Natural killer cell treated with Interleukin-12 subunit alpha and Interleukin-12 subunit beta and Interleukin-15 and Interleukin-18, amount 100 ng/mL, for 72 hours (primary cell): Measurements from ENCODE around the gene ANTKMT. TPM values are rescaled to one million over a fixed set of nuclear protein-coding genes. Genes with fewer than 3 reads are reported as not detected.
A peak's percentile ranks its signal among the peaks of the same experiment; 100 is the strongest.

Experiments
- ATAC-seq, 2 donors: fragments of 150-1000 bp; cut with Tn5 transposase in 1 of 2; sonication (Bioruptor Pico), chemical (Tn5 transposase) in 1 of 2; 2 replicates each; pipeline ENCODE4 v1.10.0; 2021
- DNase-seq: peaks from one replicate; pipeline ENCODE4 v3.0.0; 2022; ENCODE audit warnings: low spot score
- H3K27ac Mint-ChIP-seq, 2 donors: 1 replicate in 1 of 2; 2 replicates in 1 of 2; pipeline ENCODE4 v1.8.0; 2022; ENCODE audit warnings: mixed read lengths in 2 of 2, mild to moderate bottlenecking in 1 of 2, moderate library complexity in 1 of 2
- H3K27me3 Mint-ChIP-seq, 2 donors: 1 replicate in 1 of 2; 2 replicates in 1 of 2; pipeline ENCODE4 v1.8.0; 2022; ENCODE audit warnings: mixed read lengths in 2 of 2
- H3K36me3 Mint-ChIP-seq: one replicate; pipeline ENCODE4 v1.8.0; 2022; ENCODE audit warnings: mixed read lengths
- H3K4me1 Mint-ChIP-seq, 2 donors: 1 replicate in 1 of 2; 2 replicates in 1 of 2; pipeline ENCODE4 v1.8.0; 2022; ENCODE audit warnings: low read depth in 2 of 2, mixed read lengths in 2 of 2, mild to moderate bottlenecking in 1 of 2
- H3K4me3 Mint-ChIP-seq: one replicate; pipeline ENCODE4 v1.8.0; 2022; ENCODE audit warnings: mixed read lengths
- H3K9me3 Mint-ChIP-seq: 2 replicates; pipeline ENCODE4 v1.8.0; 2022; ENCODE audit warnings: mixed read lengths
- total RNA-seq, 2 donors: library from RNA; stranded (reverse); gene quantifications; one replicate each; pipeline ENCODE4 v1.2.3, GENCODE V29; 2022

Gene ANTKMT
- total RNA-seq, 2 donors from 2014 or later = 29.1 to 37.9 TPM

DNA sequence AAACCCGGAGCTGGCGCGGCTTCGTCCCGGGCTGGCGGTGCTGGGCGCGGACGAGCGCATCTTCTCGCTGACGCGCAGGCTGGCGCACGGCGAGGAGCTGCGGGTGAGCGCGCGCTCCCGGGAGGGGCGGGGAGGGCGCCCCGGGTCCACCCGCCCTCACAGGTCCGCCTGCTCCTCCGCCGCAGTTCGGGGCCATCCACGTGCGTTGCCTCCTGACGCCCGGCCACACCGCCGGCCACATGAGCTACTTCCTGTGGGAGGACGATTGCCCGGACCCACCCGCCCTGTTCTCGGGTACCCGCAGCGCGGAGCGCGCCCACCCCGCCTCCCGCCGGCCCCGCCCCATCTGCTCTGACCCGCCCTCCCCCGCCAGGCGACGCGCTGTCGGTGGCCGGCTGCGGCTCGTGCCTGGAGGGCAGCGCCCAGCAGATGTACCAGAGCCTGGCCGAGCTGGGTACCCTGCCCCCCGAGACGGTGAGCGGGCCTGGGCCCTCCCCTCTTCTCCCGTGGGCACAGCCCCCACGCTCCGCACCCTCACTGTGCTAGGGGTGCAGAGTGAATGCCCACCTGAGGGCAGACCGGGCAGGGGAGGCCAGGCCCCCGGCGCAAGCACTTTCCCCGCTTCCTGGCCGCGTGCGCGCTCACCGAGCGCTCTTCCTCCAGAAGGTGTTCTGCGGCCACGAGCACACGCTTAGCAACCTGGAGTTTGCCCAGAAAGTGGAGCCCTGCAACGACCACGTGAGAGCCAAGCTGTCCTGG is 7.4 kb downstream of the ANTKMT start:
- no peak for DNase-seq
- Mint-ChIP-seq H3K27me3 (no peaks in the 10 kb centered on the region), H3K27ac (no peak overlapping the region), H3K9me3 (no peaks in the 10 kb centered on the region), H3K4me3 (peak overlapping the region; percentile 10), H3K4me1 (no peaks in the 10 kb centered on the region), H3K36me3 (no peaks in the 10 kb centered on the region)
- peak; percentile 72 to 76 for ATAC-seq

GRCh38 chr16:728890-729744 is 8.2 kb downstream of the ANTKMT start:
- H3K27ac Mint-ChIP-seq = no peak overlapping the region
- H3K4me1 Mint-ChIP-seq = no peaks in the 10 kb centered on the region
- H3K36me3 Mint-ChIP-seq = no peaks in the 10 kb centered on the region
- no peaks in the 10 kb centered on the region for H3K27me3 Mint-ChIP-seq
- no peak for DNase-seq
- H3K9me3 Mint-ChIP-seq = no peaks in the 10 kb centered on the region
- peak overlapping the region; percentile 10 for H3K4me3 Mint-ChIP-seq
- no peak for ATAC-seq

- no peak for DNase-seq
- Mint-ChIP-seq H3K4me1 (no peaks in the 10 kb centered on the region), H3K27me3 (no peaks in the 10 kb centered on the region), H3K9me3 (no peaks in the 10 kb centered on the region), H3K36me3 (no peaks in the 10 kb centered on the region), H3K27ac (no peak overlapping the region), H3K4me3 (no peak overlapping the region)
- ATAC-seq = no peak
Observed at GRCh38 chr16:729768-730665, 9.1 kb downstream of the ANTKMT start.

GRCh38 chr16:730666-731509 is 9.9 kb downstream of the ANTKMT start:
- H3K4me1 Mint-ChIP-seq = peaks cover 0 to 7% of the 10 kb centered on the region in 2 donors
- no peak overlapping the region for H3K4me3 Mint-ChIP-seq
- H3K36me3 Mint-ChIP-seq = no peaks in the 10 kb centered on the region
- no peak overlapping the region for H3K27ac Mint-ChIP-seq
- H3K27me3 Mint-ChIP-seq = no peaks in the 10 kb centered on the region
- no peaks in the 10 kb centered on the region for H3K9me3 Mint-ChIP-seq
- no peak for ATAC-seq
- DNase-seq = no peak

- Mint-ChIP-seq H3K4me1 (peaks cover 0 to 10% of the 10 kb centered on the region in 2 donors), H3K4me3 (no peak overlapping the region), H3K9me3 (no peaks in the 10 kb centered on the region), H3K27ac (no peak overlapping the region), H3K27me3 (no peaks in the 10 kb centered on the region), H3K36me3 (no peaks in the 10 kb centered on the region)
- no peak for DNase-seq
- no peak for ATAC-seq
Observed at GRCh38 chr16:732332-732731, 11.4 kb downstream of the ANTKMT start.

- Mint-ChIP-seq H3K9me3 (no peaks in the 10 kb centered on the region), H3K4me1 (peaks cover 0 to 10% of the 10 kb centered on the region in 2 donors), H3K4me3 (no peak overlapping the region), H3K36me3 (no peaks in the 10 kb centered on the region), H3K27ac (no peak overlapping the region), H3K27me3 (no peaks in the 10 kb centered on the region)
- ATAC-seq (no peak), DNase-seq (no peak)
Observed at GRCh38 chr16:732936-733335, 12.0 kb downstream of the ANTKMT start.

DNA sequence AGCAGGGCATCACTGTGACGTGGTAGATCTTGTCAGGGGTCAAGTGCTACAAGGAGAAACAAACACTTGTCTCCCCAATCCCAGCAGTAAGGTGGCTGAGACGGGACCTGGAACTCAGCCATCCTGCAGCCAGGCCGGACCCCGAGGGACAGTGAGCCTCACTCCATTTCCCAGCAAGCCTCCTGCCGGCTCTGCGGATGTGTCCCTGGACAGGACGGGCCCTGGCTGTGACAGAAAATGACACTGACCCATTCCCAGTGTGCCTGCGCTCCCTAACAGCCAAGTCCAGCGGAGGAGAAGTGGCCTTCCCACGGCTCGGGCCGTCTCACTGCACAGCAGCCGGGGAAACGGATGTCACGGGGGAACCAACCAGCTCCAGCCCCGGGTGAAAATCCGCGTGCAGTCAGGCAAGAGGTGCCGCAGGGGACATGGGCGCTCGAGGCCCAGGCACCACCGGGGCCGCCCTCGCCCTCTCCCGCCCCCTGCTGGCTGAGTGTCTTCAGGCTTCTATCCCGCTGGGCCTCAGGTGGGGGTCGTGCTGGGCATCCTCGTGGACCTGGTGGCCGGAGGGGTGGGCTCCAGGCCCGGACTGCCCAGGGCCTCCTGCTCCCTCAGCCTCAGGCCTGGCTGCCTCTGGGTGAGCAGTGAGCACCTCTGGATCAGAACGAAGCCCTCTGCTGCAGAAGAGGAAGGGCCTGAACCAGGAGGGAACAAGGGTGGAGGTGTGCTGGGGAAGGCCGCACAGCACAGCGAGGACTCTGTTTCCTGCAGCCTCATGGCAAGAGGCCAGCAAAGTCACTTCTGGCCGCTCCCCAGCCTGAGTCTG is 12.6 kb downstream of the ANTKMT start:
- H3K36me3 Mint-ChIP-seq = no peaks in the 10 kb centered on the region
- H3K27ac Mint-ChIP-seq = no peak overlapping the region
- peak in 1 of 2 donors; percentile 29 for ATAC-seq

DNA sequence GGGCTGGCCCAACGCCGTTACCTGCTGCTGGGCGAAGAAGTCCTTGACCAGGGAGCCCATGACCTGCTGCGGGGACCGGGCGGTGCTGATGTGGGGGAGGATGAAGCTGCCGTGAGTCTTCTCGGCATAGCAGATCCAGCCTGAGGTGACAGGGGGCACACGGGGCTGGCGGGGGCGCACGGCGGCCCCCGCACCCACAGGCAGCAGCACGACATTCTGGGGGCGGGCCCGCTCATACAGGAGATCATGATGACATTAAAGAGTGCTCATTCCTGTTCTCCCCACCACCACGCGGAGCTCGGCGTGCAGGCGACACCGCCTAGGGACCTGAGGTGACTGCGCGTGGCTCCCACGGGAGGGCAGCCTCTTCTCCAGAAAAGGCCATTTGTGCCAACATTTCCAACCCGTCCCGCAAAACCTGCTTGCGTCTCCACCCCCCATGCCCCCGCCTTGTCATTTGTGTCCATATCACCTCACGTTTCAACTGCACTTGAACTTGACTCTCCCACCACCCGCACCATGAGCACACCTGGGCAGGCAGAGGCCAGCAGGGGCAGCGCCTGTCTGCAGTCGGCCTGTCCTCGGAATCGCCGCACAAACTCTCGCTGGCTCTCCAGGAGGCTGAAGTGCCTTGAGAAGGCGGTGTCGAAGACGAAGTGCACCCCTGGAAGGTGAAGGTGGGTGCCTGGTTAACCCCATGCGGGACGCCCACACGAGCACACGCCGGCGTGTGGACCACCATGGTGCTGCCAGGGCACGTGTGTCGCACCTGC is 13.4 kb downstream of the ANTKMT start:
- no peaks in the 10 kb centered on the region for H3K9me3 Mint-ChIP-seq
- H3K4me1 Mint-ChIP-seq = peaks cover 3 to 10% of the 10 kb centered on the region in 2 donors
- H3K27ac Mint-ChIP-seq = no peak overlapping the region
- H3K4me3 Mint-ChIP-seq = no peak overlapping the region
- DNase-seq = no peak
- no peaks in the 10 kb centered on the region for H3K27me3 Mint-ChIP-seq
- ATAC-seq = no peak
- no peaks in the 10 kb centered on the region for H3K36me3 Mint-ChIP-seq

More for the DNA sequence above, 12.6 kb downstream of the ANTKMT start:
- Mint-ChIP-seq H3K9me3 (no peaks in the 10 kb centered on the region), H3K4me3 (no peak overlapping the region), H3K4me1 (peaks cover 0 to 10% of the 10 kb centered on the region in 2 donors), H3K27me3 (no peaks in the 10 kb centered on the region)
- no peak for DNase-seq

DNA sequence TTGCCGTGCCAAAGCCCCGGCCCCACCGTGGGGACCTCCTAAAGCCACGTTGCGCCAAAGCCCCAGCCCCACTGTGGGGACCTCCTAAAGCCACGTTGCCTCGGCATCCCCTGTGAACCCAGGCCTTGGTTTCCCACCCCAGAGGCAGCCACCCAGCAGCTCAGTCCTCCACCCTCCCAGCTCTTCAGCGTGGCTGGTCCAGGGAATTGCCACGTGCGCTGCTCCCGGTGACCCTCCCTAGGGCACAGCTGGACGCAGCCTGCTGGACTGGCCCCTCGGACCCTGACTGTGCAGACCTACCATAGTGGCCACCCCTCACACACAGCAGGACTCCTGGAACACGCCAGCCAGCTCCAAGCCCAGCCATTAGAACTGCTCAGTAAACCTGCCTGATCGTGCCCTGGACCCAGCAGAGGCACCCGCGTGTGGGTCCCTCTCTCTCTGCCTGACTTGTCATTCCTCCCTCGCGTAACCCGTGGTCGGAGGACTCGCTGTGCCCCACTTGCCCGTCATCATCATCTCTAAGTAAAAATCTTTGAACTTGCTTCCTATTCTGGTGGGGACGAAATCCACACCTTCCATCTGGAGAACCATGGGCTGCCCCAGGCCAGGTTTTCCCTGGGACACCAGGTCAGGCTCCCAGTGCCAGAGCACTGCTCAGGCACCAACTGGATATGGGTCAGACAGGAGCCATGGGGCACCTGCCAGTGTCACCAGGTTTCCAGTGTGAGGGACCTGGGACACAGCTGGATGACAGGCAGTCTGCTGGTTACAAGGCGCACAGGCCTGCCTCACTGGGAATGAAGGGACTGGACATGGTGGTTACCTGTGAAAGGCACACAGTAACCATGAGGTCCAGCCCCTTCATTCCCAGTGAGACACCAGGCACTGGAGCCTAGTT is 14.3 kb downstream of the ANTKMT start:
- no peaks in the 10 kb centered on the region for H3K36me3 Mint-ChIP-seq

GRCh38 chr16:735982-736453 is 15.1 kb downstream of the ANTKMT start:
- H3K4me1 Mint-ChIP-seq = peaks cover 3 to 10% of the 10 kb centered on the region in 2 donors
- H3K27ac Mint-ChIP-seq = peak overlapping the region in 1 of 2 donors; percentile 21
- H3K36me3 Mint-ChIP-seq = no peaks in the 10 kb centered on the region
- H3K27me3 Mint-ChIP-seq = no peaks in the 10 kb centered on the region
- H3K4me3 Mint-ChIP-seq = peak overlapping the region; percentile 47
- no peaks in the 10 kb centered on the region for H3K9me3 Mint-ChIP-seq
- peak in 1 of 2 donors; percentile 68 for ATAC-seq
- DNase-seq = no peak

More for the DNA sequence above, 14.3 kb downstream of the ANTKMT start:
- Mint-ChIP-seq H3K4me1 (peaks cover 3 to 10% of the 10 kb centered on the region in 2 donors), H3K9me3 (no peaks in the 10 kb centered on the region), H3K27ac (no peak overlapping the region), H3K27me3 (no peaks in the 10 kb centered on the region), H3K4me3 (peak overlapping the region; percentile 47)
- DNase-seq = no peak
- ATAC-seq = no peak
